ENCODE results near the gene TAS2R16.
"Not testable (repeated sequence)": the region's sequence is repeated elsewhere in the genome, so short reads cannot be mapped to it uniquely, and the experiment has no call there.

Gene TAS2R16

DNA sequence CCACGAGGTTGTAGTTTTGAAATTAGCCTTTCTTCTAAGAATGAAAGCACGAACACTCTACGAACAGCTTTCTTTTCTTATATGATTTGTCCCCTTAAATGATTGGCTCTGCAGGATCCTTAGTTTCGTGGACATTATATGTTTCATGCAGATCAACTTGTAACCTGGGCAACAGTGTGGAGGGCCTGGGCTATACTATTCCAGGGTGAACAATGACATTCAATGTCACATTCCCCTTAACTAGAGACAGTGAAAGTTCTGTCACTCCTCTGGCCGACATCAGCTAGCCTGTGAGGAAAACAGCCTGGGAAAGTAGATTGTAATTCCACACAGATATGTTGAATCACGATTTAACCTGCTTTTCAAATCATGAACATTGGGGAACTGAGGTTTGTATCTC lies 23.4 kb downstream of the TAS2R16 start:
- no peak for DNase-seq

DNA sequence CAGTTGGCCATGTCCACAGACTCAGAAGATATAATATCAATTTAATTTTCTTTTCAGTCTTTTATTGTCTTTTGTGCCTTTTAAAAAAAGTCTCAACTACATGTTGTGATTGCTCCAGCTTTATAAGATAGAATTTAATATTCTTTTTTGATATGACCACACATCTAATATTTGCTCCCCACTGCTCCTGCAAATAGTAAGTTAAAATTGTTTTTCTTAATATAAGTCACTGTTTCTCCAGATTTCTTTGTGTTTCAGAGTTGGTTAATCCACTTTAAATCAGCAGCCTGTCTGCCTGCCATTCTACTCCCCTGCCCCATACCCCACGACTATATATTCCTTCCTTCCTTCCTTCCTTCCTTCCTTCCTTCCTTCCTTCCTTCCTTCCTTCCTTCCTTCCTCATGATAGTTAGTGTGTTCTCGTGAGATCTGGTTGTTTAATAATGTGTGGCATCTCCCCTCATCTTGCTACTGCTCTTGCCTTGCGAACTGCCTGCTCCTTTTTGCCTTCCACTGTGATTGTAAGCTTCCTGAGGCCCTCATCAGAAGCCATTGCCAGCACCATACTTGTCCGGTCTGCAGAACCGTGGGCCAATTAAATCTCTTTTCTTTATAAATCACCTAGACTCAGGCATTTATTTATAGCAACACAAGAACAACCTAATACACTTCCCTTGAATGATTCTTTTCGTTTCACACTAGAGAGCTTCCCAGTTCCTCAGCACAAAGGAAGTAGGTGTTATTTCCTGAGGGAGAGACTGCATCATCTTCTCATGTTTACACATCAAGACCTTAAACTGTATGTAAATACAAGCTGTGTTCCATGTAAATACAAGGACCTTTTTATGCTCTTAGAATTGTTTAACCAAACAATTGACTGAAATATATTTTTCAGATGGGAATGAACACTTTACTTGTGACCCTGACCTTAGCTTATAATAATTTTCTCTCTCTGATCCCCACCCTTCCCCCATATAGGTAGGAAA lies 24.5 kb downstream of the TAS2R16 start:
- DNase-seq: no peak

DNA sequence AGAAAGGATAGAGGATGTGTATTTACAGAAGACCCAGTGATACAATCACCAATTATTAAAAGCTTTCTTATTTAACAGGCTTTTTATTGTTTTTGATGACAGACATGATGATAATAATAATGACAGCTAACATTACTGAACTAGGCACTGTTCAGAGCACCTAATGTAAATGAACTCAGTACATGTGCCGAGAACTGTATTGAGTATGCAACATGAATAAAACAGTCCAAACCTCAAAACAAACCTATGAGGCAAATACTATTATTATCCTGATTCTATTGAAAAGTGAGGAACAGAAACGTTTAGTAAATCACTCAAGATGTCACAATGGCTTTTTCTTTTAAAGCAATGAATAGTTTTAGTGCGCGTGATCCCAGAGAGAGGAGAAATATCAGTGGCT lies 27.1 kb downstream of the TAS2R16 start:
- DNase-seq: no peak

DNA sequence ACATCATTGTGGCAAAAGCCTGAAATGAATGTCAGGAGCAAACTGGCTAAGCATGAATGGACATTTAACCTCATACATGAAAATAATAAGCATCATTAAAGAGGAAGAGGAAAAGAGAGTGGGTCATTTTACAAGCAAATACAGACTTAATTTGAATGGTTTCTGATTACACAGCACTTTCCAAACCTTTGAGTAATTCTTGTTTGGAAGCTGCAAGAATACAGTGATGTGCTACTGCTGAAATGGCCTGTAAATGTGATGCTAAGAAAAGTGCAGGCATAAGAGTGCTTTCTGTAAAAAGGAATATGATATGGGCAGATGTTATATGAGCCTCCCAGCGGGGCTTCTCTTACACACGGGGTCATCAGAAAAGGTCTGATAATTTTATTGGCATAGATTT lies 30.2 kb downstream of the TAS2R16 start:
- no peak for DNase-seq

DNA sequence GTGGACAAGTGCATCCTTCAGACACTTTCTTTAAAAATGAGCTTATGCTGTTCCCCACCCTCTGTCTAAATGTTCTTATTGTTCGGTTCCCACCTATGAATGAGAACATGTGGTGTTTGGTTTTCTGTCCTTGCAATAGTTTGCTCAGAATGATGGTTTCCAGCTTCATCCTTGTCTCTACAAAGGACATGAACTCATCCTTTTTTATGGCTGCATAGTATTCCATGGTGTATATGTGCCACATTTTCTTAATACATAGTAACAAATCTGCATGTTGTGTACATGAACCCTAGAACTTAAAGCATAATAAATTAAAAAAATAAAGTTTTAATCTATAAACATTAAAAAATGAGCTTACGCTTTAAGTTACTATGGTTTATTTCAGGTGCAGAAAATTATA lies 41.8 kb downstream of the TAS2R16 start:
- DNase-seq: not testable (repeated sequence)

DNA sequence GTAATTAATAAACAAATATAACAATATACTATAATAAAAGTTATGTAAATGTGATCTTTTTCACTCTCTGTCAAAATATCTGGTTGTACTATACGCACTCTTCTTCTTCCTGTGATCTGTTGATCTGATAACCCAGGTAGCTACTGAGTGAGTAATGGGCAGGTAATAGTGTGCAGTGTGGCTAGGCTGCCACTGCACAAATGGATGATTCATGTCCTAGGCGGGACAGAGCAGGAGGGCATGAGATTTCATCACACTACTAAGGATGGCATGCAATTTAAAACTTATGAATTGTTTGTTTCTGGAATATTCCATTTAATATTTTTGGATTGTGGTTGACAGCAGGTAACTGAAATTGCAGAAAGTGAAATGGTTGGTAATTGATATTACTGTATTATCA lies 44.5 kb downstream of the TAS2R16 start:
- DNase-seq: no peak

DNA sequence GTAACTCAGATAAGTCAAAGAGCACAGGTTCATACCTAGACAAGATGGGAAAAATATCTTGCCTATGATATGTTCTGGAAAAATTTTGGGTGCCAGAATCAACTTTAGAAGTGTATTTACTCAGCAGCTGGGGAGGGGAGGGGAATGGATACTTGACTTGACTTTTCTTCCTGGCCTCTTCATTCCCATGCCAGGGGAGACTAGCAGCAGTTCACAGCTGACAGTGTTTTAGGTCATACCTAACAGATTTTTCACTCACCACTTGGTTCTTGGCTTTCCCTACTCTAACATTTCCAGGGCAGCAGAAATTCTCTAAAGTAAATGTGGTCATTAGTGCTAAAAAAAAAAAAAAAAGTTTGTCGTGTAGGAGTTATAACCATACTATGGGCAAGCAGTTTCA lies 46.3 kb downstream of the TAS2R16 start:
- DNase-seq: no peak
